ENCODE results near the gene IL36B. TPM values are rescaled to one million over a fixed set of nuclear protein-coding genes. Genes with fewer than 3 reads are reported as not detected.

The IL36B gene
- total and polyA plus RNA-seq, 2 experiments from 2014 or later = not detected

- TF ChIP-seq EZH2phosphoT487 (IDR thresholded peaks at IDR 0.05; ENCODE audit: low read depth, severe bottlenecking, unreplicated experiment) (no peak), CTCF (IDR thresholded peaks at IDR 0.05; ENCODE audit: poor library complexity) (no peak), EZH2 (IDR thresholded peaks at IDR 0.05; ENCODE audit: borderline replicate concordance) (no peak)
- peaks cover 34% of the 10 kb centered on the region for H3K27me3 ChIP-seq
These were observed 25.0 kb downstream of the IL36B start for GRCh38 chr2:113027691-113028090.

GRCh38 chr2:113025737-113026136 lies 26.9 kb downstream of the IL36B start:
- Histone ChIP-seq H3K79me2 (no peaks in the 10 kb centered on the region), H4K20me1 (ENCODE audit: insufficient read depth, poor library complexity, severe bottlenecking) (no peaks in the 10 kb centered on the region), H3K27me3 (peaks cover 34% of the 10 kb centered on the region), H2AFZ (no peak overlapping the region), H3K4me2 (no peak overlapping the region), H3K4me3 (no peak overlapping the region), H3K9me3 (ENCODE audit: low read depth) (no peaks in the 10 kb centered on the region), H3K9me2 (replicated peaks; ENCODE audit: insufficient read depth) (no peaks in the 10 kb centered on the region), H3K36me3 (replicated peaks; ENCODE audit: insufficient read depth, low read depth) (no peaks in the 10 kb centered on the region), H3K27ac (no peak overlapping the region), H3K4me1 (ENCODE audit: insufficient read depth) (no peaks in the 10 kb centered on the region)
- 61% methylated on average over 2 of the region's 2 CpGs for WGBS (ENCODE audit: low lambda C conversion rate, missing lambda C conversion rate)
- no peak for DNase-seq (ENCODE audit: low spot score)
- no peak for TF ChIP-seq CTCF (IDR thresholded peaks at IDR 0.05; ENCODE audit: poor library complexity)
- no peak for TF ChIP-seq EZH2phosphoT487 (IDR thresholded peaks at IDR 0.05; ENCODE audit: low read depth, severe bottlenecking, unreplicated experiment)
- no peak for TF ChIP-seq EZH2 (IDR thresholded peaks at IDR 0.05; ENCODE audit: borderline replicate concordance)

More at GRCh38 chr2:113027691-113028090, 25.0 kb downstream of the IL36B start:
- H4K20me1 ChIP-seq (ENCODE audit: insufficient read depth, poor library complexity, severe bottlenecking) = no peaks in the 10 kb centered on the region
- H3K9me3 ChIP-seq (ENCODE audit: low read depth) = no peaks in the 10 kb centered on the region
- H3K4me2 ChIP-seq = no peak overlapping the region
- no peak overlapping the region for H3K27ac ChIP-seq
- no peaks in the 10 kb centered on the region for H3K4me1 ChIP-seq (ENCODE audit: insufficient read depth)
- WGBS (ENCODE audit: low lambda C conversion rate, missing lambda C conversion rate) = 76% methylated on average over 2 of the region's 2 CpGs
- no peaks in the 10 kb centered on the region for H3K79me2 ChIP-seq
- no peaks in the 10 kb centered on the region for H3K36me3 ChIP-seq (replicated peaks; ENCODE audit: insufficient read depth, low read depth)
- no peak overlapping the region for H3K4me3 ChIP-seq
- no peak for DNase-seq (ENCODE audit: low spot score)
- H2AFZ ChIP-seq = no peak overlapping the region
- H3K9me2 ChIP-seq (replicated peaks; ENCODE audit: insufficient read depth) = no peaks in the 10 kb centered on the region

- Histone ChIP-seq H3K27ac (no peak overlapping the region), H2AFZ (no peak overlapping the region), H3K79me2 (no peaks in the 10 kb centered on the region), H3K36me3 (replicated peaks; ENCODE audit: insufficient read depth, low read depth) (no peaks in the 10 kb centered on the region), H3K4me2 (no peak overlapping the region), H3K4me1 (ENCODE audit: insufficient read depth) (no peaks in the 10 kb centered on the region), H3K9me3 (ENCODE audit: low read depth) (no peaks in the 10 kb centered on the region), H3K9me2 (replicated peaks; ENCODE audit: insufficient read depth) (no peaks in the 10 kb centered on the region), H3K4me3 (no peak overlapping the region), H3K27me3 (peaks cover 34% of the 10 kb centered on the region), H4K20me1 (ENCODE audit: insufficient read depth, poor library complexity, severe bottlenecking) (no peaks in the 10 kb centered on the region)
- no peak for DNase-seq (ENCODE audit: low spot score)
- TF ChIP-seq EZH2 (IDR thresholded peaks at IDR 0.05; ENCODE audit: borderline replicate concordance) (no peak), CTCF (IDR thresholded peaks at IDR 0.05; ENCODE audit: poor library complexity) (no peak), EZH2phosphoT487 (IDR thresholded peaks at IDR 0.05; ENCODE audit: low read depth, severe bottlenecking, unreplicated experiment) (no peak)
- 98% methylated on average over 2 of the region's 2 CpGs for WGBS (ENCODE audit: low lambda C conversion rate, missing lambda C conversion rate)
These were observed 27.9 kb downstream of the IL36B start for GRCh38 chr2:113024764-113025163.

- Histone ChIP-seq H3K36me3 (replicated peaks; ENCODE audit: insufficient read depth, low read depth) (no peaks in the 10 kb centered on the region), H3K4me2 (no peak overlapping the region), H3K79me2 (no peaks in the 10 kb centered on the region), H3K27me3 (peaks cover 18% of the 10 kb centered on the region), H4K20me1 (ENCODE audit: insufficient read depth, poor library complexity, severe bottlenecking) (no peaks in the 10 kb centered on the region), H3K9me3 (ENCODE audit: low read depth) (no peaks in the 10 kb centered on the region), H3K4me3 (no peak overlapping the region), H3K4me1 (ENCODE audit: insufficient read depth) (no peaks in the 10 kb centered on the region), H3K27ac (no peak overlapping the region), H2AFZ (no peak overlapping the region), H3K9me2 (replicated peaks; ENCODE audit: insufficient read depth) (no peaks in the 10 kb centered on the region)
- WGBS (ENCODE audit: low lambda C conversion rate, missing lambda C conversion rate) = 68% methylated on average over 4 of the region's 4 CpGs
- no peak for TF ChIP-seq EZH2phosphoT487 (IDR thresholded peaks at IDR 0.05; ENCODE audit: low read depth, severe bottlenecking, unreplicated experiment)
- TF ChIP-seq CTCF (IDR thresholded peaks at IDR 0.05; ENCODE audit: poor library complexity) = no peak
- TF ChIP-seq EZH2 (IDR thresholded peaks at IDR 0.05; ENCODE audit: borderline replicate concordance) = no peak
- no peak for DNase-seq (ENCODE audit: low spot score)
These were observed 31.4 kb downstream of the IL36B start for GRCh38 chr2:113021312-113021711.

Data from hepatocyte (in vitro differentiated cells).